SJCRH30 (cell line): ENCODE results near the gene TSPAN15. TPM values are rescaled to one million over a fixed set of nuclear protein-coding genes. Genes with fewer than 3 reads are reported as not detected.
"Not testable (repeated sequence)": the region's sequence is repeated elsewhere in the genome, so short reads cannot be mapped to it uniquely, and the experiment has no call there.

Experiments
- DNase-seq, 2 experiments: peaks; one replicate each; pipeline ENCODE4 v3.0.0-alpha.2; 2015 to 2020
- H3K27ac ChIP-seq: fragments of 250-450 bp; sonication (Bioruptor Pico); 2 replicates; pipeline ENCODE4 v1.5.1; 2020; ENCODE audit warnings: mild to moderate bottlenecking, moderate library complexity
- H3K27me3 ChIP-seq: fragments of 250-450 bp; sonication (Bioruptor Pico); 2 replicates; pipeline ENCODE4 v1.5.1; 2020; ENCODE audit warnings: mild to moderate bottlenecking, moderate library complexity
- H3K36me3 ChIP-seq: fragments of 250-450 bp; sonication (Bioruptor Pico); 2 replicates; pipeline ENCODE4 v1.5.1; 2020; ENCODE audit warnings: mild to moderate bottlenecking, moderate library complexity
- H3K4me1 ChIP-seq: fragments of 250-450 bp; sonication (Bioruptor Pico); 2 replicates; pipeline ENCODE4 v1.5.1; 2020; ENCODE audit warnings: mild to moderate bottlenecking, moderate library complexity
- H3K4me3 ChIP-seq: fragments of 250-450 bp; sonication (Bioruptor Pico); 2 replicates; pipeline ENCODE4 v1.5.1; 2020; ENCODE audit warnings: mild to moderate bottlenecking, moderate library complexity
- H3K9me3 ChIP-seq: fragments of 250-450 bp; sonication (Bioruptor Pico); replicated peaks from 2 replicates; pipeline ENCODE4 v1.5.1; 2020; ENCODE audit warnings: mild to moderate bottlenecking, moderate library complexity
- total RNA-seq: library from RNA; depleted of rRNA; stranded (reverse); fragments of >200 nt; shearing (Covaris generic); gene quantifications from 2 replicates; pipeline ENCODE4 v1.2.3, GENCODE V29; 2014; rRNA removed

Gene TSPAN15
- total RNA-seq, 1 experiment from 2014 or later, result 12.2 TPM

DNA sequence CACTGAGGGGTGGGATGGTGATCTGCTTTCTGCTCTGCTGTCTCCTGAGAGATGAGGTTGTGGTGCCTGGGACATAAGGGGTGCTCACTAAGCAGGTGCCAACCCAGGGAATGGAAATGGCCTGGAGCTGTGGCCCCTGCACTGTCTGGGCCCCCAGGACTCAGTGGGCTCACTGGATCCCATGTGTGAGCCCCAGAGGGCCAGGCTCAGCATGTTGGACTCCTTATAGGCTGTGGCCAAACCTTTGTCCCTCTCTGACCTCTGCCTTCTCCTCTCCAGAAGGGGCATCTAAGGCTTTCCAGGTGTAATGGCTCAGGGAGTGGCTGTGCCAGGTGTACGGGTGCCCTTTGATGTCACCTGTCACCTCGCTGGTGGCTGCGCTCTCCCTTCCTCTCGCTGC lies 65.5 kb downstream of the TSPAN15 start:
- no peaks in the 10 kb centered on the region for H3K27me3 ChIP-seq
- no peaks in the 10 kb centered on the region for H3K9me3 ChIP-seq
- H3K27ac ChIP-seq, result no peak overlapping the region
- no peaks in the 10 kb centered on the region for H3K4me1 ChIP-seq
- no peak for DNase-seq
- H3K36me3 ChIP-seq, result no peaks in the 10 kb centered on the region
- no peak overlapping the region for H3K4me3 ChIP-seq

DNA sequence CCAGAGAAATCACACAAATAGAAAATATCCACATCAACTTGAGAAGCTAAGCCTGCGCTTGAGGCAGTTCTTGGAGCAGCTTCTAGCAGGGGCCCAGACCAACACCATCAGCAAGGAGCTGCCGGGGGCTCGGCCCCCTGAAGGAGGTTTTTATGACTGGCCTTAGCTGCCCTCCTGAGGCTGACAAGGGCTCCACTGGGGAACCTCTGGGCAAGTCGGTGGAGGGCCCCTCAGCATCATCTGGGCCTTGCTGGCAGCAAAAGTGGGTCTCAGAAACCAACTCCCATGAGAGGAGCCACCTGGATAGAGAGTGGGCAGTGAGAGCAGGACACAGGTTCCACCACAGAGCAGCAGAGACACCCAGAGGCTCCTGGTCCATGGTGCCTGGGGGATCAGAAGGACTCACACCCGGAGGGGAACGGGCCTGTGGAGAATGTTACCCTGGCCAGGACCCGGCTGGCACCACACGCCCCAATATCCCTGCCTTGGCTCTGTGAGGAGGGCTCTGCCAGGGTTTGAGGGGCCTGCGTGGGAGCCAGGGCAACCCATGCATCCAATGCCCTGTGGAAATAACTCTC lies 66.1 kb downstream of the TSPAN15 start:
- Histone ChIP-seq H3K27me3 (no peaks in the 10 kb centered on the region), H3K4me1 (no peaks in the 10 kb centered on the region), H3K36me3 (no peaks in the 10 kb centered on the region), H3K9me3 (no peaks in the 10 kb centered on the region), H3K4me3 (no peak overlapping the region), H3K27ac (no peak overlapping the region)
- DNase-seq, result no peak

DNA sequence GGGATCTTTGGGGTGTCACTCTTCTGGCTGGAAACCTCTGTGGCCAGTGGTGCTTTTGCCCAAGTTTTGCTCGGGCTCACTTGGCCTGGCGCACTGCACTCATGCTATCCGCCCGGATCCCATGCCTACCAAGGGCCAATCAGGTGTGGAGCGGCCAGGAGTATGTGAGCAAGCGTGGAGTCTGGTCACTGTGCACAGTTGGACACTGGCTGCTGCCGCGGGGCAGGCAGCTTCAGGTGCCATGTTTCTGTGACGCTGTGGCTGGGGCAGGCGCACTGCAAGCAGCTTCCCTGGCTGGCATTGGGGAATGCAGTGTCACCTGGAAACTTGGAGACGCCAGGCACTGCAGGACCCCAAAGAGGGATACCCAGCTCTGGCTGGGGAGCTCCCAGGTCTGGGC lies 76.7 kb downstream of the TSPAN15 start:
- no peaks in the 10 kb centered on the region for H3K27me3 ChIP-seq
- DNase-seq, result no peak
- H3K4me1 ChIP-seq, result no peaks in the 10 kb centered on the region
- H3K27ac ChIP-seq, result no peak overlapping the region
- no peak overlapping the region for H3K4me3 ChIP-seq
- H3K9me3 ChIP-seq, result no peaks in the 10 kb centered on the region; the same call in 1 of the 2 replicates
- no peaks in the 10 kb centered on the region for H3K36me3 ChIP-seq

DNA sequence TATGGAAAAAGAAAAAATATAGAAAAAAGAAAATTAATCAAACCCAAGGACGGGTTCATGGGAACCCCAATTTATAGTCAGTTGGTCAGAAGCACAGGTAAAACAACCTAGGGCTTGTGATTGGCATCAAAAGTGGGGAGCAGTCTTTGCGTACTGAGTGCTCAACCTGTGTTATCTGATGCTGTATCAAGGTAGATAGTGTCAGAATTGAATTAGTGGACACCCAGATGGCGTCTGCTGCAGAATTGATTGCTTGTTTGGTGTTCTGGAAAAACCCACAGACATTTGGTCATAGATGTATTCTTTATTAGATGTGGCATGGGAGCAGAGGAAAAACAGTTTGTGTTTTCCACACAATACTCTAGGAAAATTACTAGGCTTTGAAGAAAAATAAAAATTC lies 82.4 kb downstream of the TSPAN15 start:
- H3K4me1 ChIP-seq, result no peaks in the 10 kb centered on the region
- no peaks in the 10 kb centered on the region for H3K36me3 ChIP-seq

DNA sequence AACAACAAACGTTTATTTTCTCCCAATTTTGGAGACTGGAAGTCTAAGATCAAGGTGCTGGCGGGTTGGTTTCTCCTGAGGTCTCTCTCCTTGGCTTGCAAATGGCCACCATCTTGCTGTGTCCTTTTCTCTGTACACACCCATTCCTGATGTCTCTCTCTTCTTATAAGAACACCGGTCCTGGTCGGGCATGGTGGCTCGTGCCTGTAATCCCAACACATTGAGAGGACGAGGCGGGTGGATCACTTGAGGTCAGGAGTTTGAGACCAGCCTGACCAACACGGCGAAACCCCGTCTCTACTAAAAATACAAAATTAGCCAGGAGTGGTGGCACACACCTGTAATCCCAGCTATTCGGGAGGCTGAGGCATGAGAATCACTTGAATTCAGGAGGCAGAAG lies 85.3 kb downstream of the TSPAN15 start:
- H3K4me3 ChIP-seq, H3K9me3 ChIP-seq, H3K27me3 ChIP-seq, H3K4me1 ChIP-seq, H3K27ac ChIP-seq, H3K36me3 ChIP-seq, DNase-seq: not testable (repeated sequence)

More for the DNA sequence above, 82.4 kb downstream of the TSPAN15 start:
- Histone ChIP-seq H3K27ac (no peak overlapping the region), H3K27me3 (no peaks in the 10 kb centered on the region), H3K9me3 (no peaks in the 10 kb centered on the region; the same call in 1 of the 2 replicates), H3K4me3 (no peak overlapping the region)
- DNase-seq, result no peak

DNA sequence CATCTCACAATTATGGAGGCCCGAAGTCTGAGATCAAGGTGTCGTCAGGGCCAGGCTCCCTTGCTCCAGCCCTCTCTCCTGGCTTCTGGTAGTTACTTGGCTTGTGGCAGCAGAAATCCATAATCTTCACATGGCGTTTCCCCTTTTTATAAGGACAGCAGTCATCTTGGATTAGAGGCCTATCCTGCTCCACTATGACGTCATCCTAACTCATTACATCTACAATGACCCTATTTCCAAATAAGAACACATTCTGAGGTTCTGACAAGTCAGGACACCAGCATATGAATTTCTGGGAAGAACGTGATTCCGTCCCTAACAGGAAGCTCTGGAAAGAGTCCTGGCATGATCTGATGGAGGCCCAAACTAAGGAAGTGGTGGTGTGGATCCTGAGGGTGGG lies 86.2 kb downstream of the TSPAN15 start:
- no peak overlapping the region for H3K27ac ChIP-seq
- H3K27me3 ChIP-seq, result no peaks in the 10 kb centered on the region
- no peaks in the 10 kb centered on the region for H3K9me3 ChIP-seq
- H3K36me3 ChIP-seq, result no peaks in the 10 kb centered on the region
- H3K4me3 ChIP-seq, result no peak overlapping the region
- no peaks in the 10 kb centered on the region for H3K4me1 ChIP-seq
- DNase-seq, result no peak

DNA sequence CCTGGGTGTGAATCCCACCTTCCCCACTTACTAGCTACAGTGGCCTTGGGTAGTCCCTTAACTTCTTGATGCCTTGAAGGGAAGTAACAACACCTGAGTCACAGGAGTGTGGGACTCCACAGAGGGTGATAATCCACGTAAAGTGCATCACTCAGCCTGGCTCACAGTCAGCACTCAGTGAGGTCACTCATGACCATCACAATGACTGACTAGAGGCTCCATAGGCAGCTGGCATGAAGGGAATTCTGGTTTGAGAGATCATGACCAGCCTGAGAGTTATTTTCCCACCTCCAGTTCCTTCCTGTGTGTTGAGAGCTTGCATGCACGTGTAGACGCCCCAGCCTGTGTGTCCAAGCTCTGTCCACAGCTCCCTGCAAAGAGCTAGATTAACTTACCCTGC lies 87.2 kb downstream of the TSPAN15 start:
- no peak for DNase-seq
- H3K27me3 ChIP-seq, result no peaks in the 10 kb centered on the region
- H3K36me3 ChIP-seq, result no peaks in the 10 kb centered on the region

DNA sequence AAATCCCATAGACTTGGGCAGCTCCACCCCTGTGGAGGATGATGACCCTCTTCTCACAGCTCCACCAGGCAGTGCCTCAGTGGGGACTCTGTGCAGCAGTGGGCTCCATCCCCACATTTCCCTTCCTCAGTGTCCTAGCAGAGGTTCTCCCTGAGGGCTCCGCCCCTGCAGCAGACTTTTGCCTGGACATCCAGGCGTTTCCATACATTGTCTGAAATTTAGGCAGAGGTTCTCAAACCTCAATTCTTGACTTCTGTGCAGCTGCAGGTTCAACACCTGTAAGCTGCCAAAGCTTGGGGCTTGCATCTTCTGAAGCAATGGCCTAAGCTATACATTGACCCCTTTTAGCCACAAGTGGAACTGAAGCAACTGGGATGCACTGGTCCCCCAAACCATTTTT lies 90.2 kb downstream of the TSPAN15 start:
- H3K9me3 ChIP-seq, result no peaks in the 10 kb centered on the region
- H3K4me3 ChIP-seq, result no peak overlapping the region
- no peaks in the 10 kb centered on the region for H3K36me3 ChIP-seq
- DNase-seq, result no peak
- H3K27me3 ChIP-seq, result no peaks in the 10 kb centered on the region
- H3K27ac ChIP-seq, result no peak overlapping the region
- H3K4me1 ChIP-seq, result no peaks in the 10 kb centered on the region

More for the DNA sequence above, 87.2 kb downstream of the TSPAN15 start:
- no peaks in the 10 kb centered on the region for H3K9me3 ChIP-seq
- no peak overlapping the region for H3K27ac ChIP-seq
- H3K4me3 ChIP-seq, result no peak overlapping the region
- H3K4me1 ChIP-seq, result no peaks in the 10 kb centered on the region

DNA sequence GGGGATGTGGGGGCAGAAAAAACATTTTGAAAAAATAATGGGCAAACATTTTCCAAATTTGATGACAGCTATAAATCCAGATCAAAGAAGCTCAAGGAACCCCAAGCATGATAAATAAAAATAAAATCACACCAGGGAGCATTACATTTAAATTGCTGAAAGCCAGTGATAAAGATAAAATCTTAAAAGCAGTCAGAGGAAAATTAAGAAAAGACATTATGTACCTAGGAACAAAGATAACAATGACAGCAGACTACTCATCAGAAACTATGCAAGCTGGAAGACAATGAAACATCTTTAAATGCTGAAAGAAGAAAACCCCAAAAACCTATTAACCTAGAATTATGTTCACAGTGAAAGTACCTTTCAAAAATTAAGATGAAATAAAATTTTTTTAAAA lies 98.7 kb downstream of the TSPAN15 start:
- DNase-seq, result peak in 1 of 2 experiments; percentile 2
- Histone ChIP-seq H3K9me3 (peaks cover 4% of the 10 kb centered on the region), H3K4me1 (no peaks in the 10 kb centered on the region), H3K27ac (no peak overlapping the region), H3K4me3 (no peak overlapping the region), H3K36me3 (no peaks in the 10 kb centered on the region), H3K27me3 (no peaks in the 10 kb centered on the region)

DNA sequence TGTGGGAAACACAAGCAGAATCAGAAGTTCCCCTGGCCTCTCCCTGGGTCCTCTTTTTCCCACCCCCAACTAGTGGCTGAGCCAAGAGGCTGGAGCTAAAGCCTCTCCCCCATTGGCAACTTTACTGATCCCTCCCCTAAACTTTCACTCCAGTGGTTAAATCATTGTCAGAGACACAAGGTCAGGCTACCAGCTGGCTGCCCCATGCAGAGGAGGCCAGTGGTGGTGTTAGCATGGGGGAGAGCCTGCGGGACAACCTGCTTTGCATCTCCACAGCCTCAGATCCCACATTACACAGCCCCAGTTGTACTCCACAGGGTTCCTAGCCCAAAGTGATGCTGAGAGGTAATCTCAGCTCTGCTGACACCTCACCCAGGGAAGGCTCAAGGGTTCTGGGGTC lies 101.0 kb downstream of the TSPAN15 start:
- H3K9me3 ChIP-seq, result peaks cover 4% of the 10 kb centered on the region
- no peak for DNase-seq
- H3K27me3 ChIP-seq, result no peaks in the 10 kb centered on the region
- H3K27ac ChIP-seq, result no peak overlapping the region
- no peak overlapping the region for H3K4me3 ChIP-seq
- H3K36me3 ChIP-seq, result no peaks in the 10 kb centered on the region
- no peaks in the 10 kb centered on the region for H3K4me1 ChIP-seq

DNA sequence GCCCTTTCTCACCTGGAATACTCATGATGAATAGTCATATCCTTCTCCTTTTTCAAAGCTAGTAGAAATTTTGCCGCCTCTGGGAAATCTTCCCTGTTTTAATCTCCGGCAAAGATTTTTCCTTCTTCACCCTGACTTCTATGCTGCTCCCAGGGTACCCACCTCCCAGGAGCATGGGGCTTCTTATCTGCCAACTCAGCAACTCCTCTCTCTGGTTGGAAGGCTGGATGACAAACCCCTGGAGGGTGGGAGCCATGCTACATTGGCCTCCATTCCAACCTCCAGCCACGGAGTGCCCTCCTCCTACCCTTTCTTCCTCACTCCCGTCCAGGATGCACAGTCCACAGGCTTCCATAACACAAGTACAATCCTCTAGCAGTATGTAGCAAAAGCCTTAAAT lies 102.1 kb downstream of the TSPAN15 start:
- Histone ChIP-seq H3K4me1 (no peaks in the 10 kb centered on the region), H3K27ac (no peak overlapping the region), H3K27me3 (no peaks in the 10 kb centered on the region), H3K36me3 (no peaks in the 10 kb centered on the region), H3K4me3 (no peak overlapping the region), H3K9me3 (peaks cover 4% of the 10 kb centered on the region)
- DNase-seq, result no peak

DNA sequence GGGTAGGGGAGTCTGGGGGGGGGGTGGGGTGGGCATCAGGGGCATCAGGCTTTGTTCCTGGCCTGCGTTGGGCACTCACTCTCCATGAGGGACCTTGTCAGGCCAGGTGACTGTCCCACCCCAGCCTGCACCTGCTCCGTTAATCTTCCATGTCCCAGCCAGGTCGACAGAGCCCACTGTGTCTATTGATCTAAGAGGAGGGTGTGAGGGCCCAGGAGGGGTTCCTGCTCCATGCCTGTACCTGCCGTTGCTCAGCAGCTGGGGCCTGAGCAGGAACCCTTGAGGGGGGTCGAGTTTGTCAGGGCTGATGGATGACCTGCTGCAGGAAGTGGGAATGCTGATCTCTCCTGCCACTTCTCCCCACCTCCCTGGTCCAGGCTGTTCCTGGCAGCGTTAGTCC lies 103.3 kb downstream of the TSPAN15 start:
- Histone ChIP-seq H3K9me3 (peaks cover 4% of the 10 kb centered on the region), H3K27ac (no peak overlapping the region)
- DNase-seq, result no peak

More for the DNA sequence above, 103.3 kb downstream of the TSPAN15 start:
- no peak overlapping the region for H3K4me3 ChIP-seq
- no peaks in the 10 kb centered on the region for H3K4me1 ChIP-seq
- H3K36me3 ChIP-seq, result no peaks in the 10 kb centered on the region
- no peaks in the 10 kb centered on the region for H3K27me3 ChIP-seq

Other genes starting within 250 kb of the TSPAN15 start
- 0.06 and 0.08 TPM in 2 replicates for gene HKDC1, start 231.1 kb upstream of the TSPAN15 start, total RNA-seq
- gene HK1, start 173.0 kb upstream of the TSPAN15 start, total RNA-seq, result 35.2 and 36.6 TPM in 2 replicates
- 0.04 TPM in 1 of 2 replicates, not detected in the other for gene TACR2, start 34.5 kb upstream of the TSPAN15 start, total RNA-seq
- 0.26 TPM in 1 of 2 replicates, not detected in the other for gene NEUROG3, start 122.0 kb downstream of the TSPAN15 start, total RNA-seq
- 0.86 and 1.2 TPM in 2 replicates for gene FAM241B, start 178.8 kb downstream of the TSPAN15 start, total RNA-seq